AG09309 (cell line): Measurements from ENCODE around the gene ZDHHC22.

Experiments used
- DNase-seq: peaks from one replicate; pipeline ENCODE4 v3.0.0-alpha.2; 2010; ENCODE audit warnings: low read depth
- H3K4me3 ChIP-seq: 2 replicates; pipeline ENCODE4 v1.5.1; 2011; ENCODE audit warnings: mild to moderate bottlenecking, low read depth, low read length, moderate library complexity; ENCODE audit not compliant: control insufficient read depth
- TF ChIP-seq, protein P1 (sequence below): IDR thresholded peaks from 2 replicates; pipeline ENCODE4 v1.5.1; 2011; ENCODE audit warnings: mild to moderate bottlenecking, low read depth, low read length, inconsistent platforms; ENCODE audit not compliant: insufficient read depth, control insufficient read depth; ENCODE audit errors: missing control alignments

ZDHHC22 gene

DNA sequence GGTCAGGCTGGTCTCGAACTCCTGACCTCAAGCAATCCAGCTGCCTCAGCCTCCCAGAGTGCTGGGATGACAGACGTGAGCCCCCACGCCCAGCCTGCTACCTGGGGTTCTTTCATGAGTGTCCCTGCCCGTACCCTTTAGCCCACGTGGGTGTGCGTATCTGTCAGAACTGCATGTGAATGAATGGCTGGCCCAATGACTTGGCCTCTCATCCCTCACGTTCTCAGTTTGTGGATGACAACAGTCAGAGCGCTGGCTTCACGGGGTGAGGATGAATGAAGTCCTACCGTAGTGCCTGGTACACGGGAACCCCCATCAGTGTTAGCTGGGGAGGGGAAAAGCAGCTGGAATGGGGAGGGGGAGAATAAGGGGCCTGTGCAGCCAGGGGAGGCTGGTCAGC is 16.1 kb upstream of the ZDHHC22 start:
- TF ChIP-seq, protein P1, sequence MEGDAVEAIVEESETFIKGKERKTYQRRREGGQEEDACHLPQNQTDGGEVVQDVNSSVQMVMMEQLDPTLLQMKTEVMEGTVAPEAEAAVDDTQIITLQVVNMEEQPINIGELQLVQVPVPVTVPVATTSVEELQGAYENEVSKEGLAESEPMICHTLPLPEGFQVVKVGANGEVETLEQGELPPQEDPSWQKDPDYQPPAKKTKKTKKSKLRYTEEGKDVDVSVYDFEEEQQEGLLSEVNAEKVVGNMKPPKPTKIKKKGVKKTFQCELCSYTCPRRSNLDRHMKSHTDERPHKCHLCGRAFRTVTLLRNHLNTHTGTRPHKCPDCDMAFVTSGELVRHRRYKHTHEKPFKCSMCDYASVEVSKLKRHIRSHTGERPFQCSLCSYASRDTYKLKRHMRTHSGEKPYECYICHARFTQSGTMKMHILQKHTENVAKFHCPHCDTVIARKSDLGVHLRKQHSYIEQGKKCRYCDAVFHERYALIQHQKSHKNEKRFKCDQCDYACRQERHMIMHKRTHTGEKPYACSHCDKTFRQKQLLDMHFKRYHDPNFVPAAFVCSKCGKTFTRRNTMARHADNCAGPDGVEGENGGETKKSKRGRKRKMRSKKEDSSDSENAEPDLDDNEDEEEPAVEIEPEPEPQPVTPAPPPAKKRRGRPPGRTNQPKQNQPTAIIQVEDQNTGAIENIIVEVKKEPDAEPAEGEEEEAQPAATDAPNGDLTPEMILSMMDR, result no peak
- no peak overlapping the region for H3K4me3 ChIP-seq
- DNase-seq, result no peak

DNA sequence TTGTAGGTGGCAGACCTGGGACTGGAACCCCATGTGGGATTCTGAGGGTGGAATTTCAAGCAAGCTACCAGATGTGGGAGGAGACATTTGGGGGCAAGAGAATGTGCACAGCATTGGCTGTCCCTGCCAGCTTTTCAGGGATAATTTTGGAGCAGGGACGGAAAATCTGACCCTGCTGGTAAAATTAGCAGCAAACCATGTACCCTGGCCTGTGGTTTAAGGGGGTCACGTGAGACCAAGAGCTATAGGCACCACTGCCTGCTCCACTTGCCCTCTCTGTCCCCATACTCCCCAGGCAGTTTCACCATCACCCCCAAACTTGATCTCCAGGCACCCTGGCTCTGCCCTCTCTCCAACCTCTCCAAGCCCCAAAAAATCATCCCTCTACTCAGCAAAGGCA is 13.5 kb upstream of the ZDHHC22 start:
- DNase-seq, result no peak
- TF ChIP-seq, protein P1, result no peak

DNA sequence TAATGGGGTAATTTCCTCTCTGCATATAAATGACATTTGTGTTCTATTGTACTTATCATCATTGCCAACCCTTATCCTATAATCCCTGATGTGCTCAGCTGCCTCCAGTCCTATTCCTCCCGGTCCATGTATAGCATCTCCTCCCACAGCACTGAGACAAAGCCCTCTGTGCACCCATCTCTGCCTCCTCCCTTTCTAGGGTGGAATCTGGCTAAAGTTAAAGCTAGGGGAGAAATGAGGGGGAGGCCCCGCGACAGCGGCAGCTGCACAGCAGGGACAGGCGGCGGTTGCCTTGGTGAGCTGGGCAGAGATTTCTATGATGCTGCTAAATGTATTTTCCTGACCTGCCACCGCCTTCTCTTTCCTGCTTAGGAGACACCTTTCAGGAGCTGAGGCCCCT is 12.8 kb upstream of the ZDHHC22 start:
- TF ChIP-seq, protein P1, result no peak
- DNase-seq, result no peak
- no peak overlapping the region for H3K4me3 ChIP-seq

More for the DNA sequence above, 13.5 kb upstream of the ZDHHC22 start:
- H3K4me3 ChIP-seq, result no peak overlapping the region

DNA sequence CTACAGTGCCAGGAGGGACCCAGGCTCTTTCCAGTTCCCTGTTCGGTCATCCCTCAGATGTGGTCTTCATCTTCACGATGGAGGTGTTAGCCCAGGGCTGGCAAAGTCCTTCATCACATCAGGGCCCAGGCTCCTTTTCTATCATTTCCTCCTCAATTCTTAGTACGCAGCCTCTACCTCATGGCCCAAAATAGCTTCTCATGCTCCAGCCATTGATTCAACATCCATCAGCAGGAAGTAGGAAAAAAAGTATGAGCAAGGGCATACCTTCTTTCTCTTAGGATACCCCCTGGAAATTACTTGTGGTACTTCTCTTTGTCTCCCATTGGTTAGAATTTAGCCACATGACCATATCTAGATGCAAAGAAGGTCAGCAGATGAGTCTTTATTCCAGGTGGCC is 12.2 kb upstream of the ZDHHC22 start:
- TF ChIP-seq, protein P1, result no peak
- no peak for DNase-seq
- H3K4me3 ChIP-seq, result no peak overlapping the region

DNA sequence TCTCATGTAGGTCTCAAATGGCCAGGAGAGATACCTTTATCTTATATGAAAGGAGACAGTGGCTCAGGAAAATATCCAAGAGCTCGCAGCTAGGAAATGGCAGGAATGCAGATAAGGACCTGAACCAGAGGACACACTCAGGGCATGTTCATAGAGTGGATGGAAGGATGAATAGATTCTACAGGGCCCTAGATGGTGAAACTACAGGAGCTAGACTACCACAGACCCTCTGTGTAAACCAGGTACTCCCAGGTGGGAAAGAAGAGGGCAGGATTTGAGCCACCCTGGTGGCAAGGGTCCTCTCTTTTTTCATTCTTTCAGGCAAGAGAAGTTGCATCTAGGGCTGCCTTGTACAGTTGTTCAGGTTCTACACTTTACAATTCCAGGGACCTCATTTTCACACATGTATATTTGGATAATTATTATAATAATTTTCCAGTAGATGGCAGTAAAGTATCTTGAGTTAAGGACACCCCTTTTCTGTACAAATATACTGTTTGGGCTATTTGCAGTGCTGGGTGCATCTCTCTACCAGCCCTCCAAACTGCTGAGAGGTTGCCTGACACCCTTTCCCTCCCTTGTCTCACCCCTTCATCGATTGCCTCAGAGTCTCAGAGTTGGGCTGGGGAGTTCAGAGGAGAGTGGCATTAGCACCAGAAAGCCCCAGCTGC is 10.5 kb upstream of the ZDHHC22 start:
- TF ChIP-seq, protein P1, result peak; percentile 10
- no peak overlapping the region for H3K4me3 ChIP-seq
- no peak for DNase-seq

DNA sequence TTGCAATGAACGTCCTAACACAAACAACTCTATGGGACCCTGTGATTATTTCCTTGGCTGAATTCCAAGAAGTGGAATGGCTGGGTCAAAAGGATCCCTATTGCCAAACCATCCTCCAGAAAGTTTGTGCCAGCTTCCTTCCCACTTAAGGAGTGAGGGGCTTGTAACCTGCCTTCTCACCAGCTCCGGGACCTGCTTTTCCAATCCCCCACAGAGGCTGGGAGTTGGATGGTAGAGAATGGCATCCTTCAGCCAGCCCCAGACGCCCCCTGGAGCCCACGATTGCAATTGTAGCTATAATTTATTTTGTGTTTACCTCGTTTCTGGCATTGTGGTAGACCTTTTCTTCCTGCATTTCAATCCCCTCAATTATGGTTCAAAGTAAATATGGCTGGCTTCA is 9.7 kb upstream of the ZDHHC22 start:
- DNase-seq, result no peak
- TF ChIP-seq, protein P1, result peak; percentile 67
- no peak overlapping the region for H3K4me3 ChIP-seq

DNA sequence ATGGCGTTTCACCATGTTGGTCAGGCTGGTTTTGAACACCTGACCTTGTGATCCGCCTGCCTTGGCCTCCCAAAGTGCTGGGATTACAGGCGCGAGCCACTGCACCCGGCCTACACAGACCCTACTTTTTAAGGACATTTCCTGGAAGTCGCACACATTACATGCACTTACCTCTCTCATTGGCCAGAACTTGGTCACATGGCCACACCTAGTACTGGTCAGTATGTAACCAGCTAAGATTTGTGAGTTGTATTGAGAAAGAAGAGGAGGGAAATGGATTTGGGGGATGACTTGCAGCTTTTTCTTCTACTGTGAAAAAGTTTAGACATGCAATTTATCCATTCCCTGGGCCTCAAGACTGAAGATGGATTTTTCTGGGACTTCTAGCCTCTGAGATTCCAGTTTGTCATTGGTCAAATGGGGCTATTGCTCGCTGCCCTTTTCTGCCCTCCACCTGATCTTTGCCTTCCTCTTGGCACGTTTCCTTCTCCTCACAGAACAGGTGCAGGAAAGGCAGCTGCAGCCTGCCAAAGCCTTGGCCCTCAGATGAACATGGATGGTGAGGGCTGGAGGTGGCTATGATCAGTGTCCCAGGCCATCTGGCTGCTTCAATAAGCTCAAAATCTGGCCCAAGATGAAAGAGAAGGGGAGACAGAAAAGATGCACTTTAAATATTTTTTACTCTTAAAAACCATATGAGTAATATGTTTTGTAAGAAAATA is 7.1 kb upstream of the ZDHHC22 start:
- TF ChIP-seq, protein P1, result no peak
- H3K4me3 ChIP-seq, result no peak overlapping the region
- DNase-seq, result no peak
